ENCODE results near the gene SAMD4A.

The SAMD4A gene

GRCh38 chr14:54746019-54746418 is 179.1 kb downstream of the SAMD4A start:
- Histone ChIP-seq H3K36me3 (ENCODE audit: control insufficient read depth in 1 of 2, insufficient read depth in 2 of 2, low read length in 2 of 2) (peaks cover 4 to 6% of the 10 kb centered on the region in 2 experiments), H4K12ac (ENCODE audit: low read depth, low read length) (no peak overlapping the region), H2BK5ac (ENCODE audit: low read depth, low read length, poor library complexity) (no peak overlapping the region), H4K8ac (ENCODE audit: low read depth, low read length) (no peak overlapping the region), H3K4ac (ENCODE audit: low read depth, low read length) (no peak overlapping the region), H2BK120ac (ENCODE audit: insufficient read depth, low read length, poor library complexity) (no peak overlapping the region), H3K27me3 (ENCODE audit: insufficient read depth, low read length) (no peaks in the 10 kb centered on the region), H3K79me1 (ENCODE audit: low read length) (no peaks in the 10 kb centered on the region), H2BK12ac (ENCODE audit: low read length) (no peak overlapping the region), H3K18ac (ENCODE audit: low read length) (no peak overlapping the region), H4K91ac (ENCODE audit: low read depth, low read length) (no peak overlapping the region), H3K14ac (ENCODE audit: low read length) (no peak overlapping the region), H3K27ac (ENCODE audit: low read depth, low read length) (no peak overlapping the region), H3K4me2 (ENCODE audit: low read length) (no peak overlapping the region), H3K23ac (ENCODE audit: low read length) (no peak overlapping the region), H3K4me3 (ENCODE audit: low read depth, low read length) (no peak overlapping the region), H3K9me3 (ENCODE audit: insufficient read depth, low read depth, low read length) (no peaks in the 10 kb centered on the region), H3K9ac (ENCODE audit: low read length) (no peak overlapping the region), H2AFZ (ENCODE audit: insufficient read depth, low read length, poor library complexity) (no peak overlapping the region), H3K79me2 (ENCODE audit: control insufficient read depth, insufficient read depth, low read length, poor library complexity) (no peaks in the 10 kb centered on the region), H3K4me1 (ENCODE audit: control insufficient read depth in 1 of 2, insufficient read depth in 2 of 2, low read length in 2 of 2) (peaks cover 0 to 2% of the 10 kb centered on the region in 2 experiments), H2AK5ac (ENCODE audit: low read length) (no peak overlapping the region)
- DNase-seq = no peak
- no CpG with 5 or more reads among the region's 3 CpGs for WGBS (ENCODE audit: extremely low coverage, insufficient coverage, insufficient read length)

GRCh38 chr14:54747616-54748015 is 180.7 kb downstream of the SAMD4A start:
- Histone ChIP-seq H3K9ac (ENCODE audit: low read length) (no peak overlapping the region), H2AK5ac (ENCODE audit: low read length) (no peak overlapping the region), H4K8ac (ENCODE audit: low read depth, low read length) (no peak overlapping the region), H3K79me2 (ENCODE audit: control insufficient read depth, insufficient read depth, low read length, poor library complexity) (no peaks in the 10 kb centered on the region), H3K27ac (ENCODE audit: low read depth, low read length) (no peak overlapping the region), H3K79me1 (ENCODE audit: low read length) (no peaks in the 10 kb centered on the region), H3K23ac (ENCODE audit: low read length) (no peak overlapping the region), H3K4me1 (ENCODE audit: control insufficient read depth in 1 of 2, insufficient read depth in 2 of 2, low read length in 2 of 2) (no peaks in the 10 kb centered on the region), H4K12ac (ENCODE audit: low read depth, low read length) (no peak overlapping the region), H3K14ac (ENCODE audit: low read length) (no peak overlapping the region), H3K36me3 (ENCODE audit: control insufficient read depth in 1 of 2, insufficient read depth in 2 of 2, low read length in 2 of 2) (peaks cover 9 to 15% of the 10 kb centered on the region in 2 experiments), H2BK5ac (ENCODE audit: low read depth, low read length, poor library complexity) (no peak overlapping the region), H3K4ac (ENCODE audit: low read depth, low read length) (no peak overlapping the region), H3K18ac (ENCODE audit: low read length) (no peak overlapping the region), H2BK120ac (ENCODE audit: insufficient read depth, low read length, poor library complexity) (no peak overlapping the region), H2AFZ (ENCODE audit: insufficient read depth, low read length, poor library complexity) (no peak overlapping the region), H3K4me2 (ENCODE audit: low read length) (no peak overlapping the region), H3K4me3 (ENCODE audit: low read depth, low read length) (no peak overlapping the region), H3K9me3 (ENCODE audit: insufficient read depth, low read depth, low read length) (no peaks in the 10 kb centered on the region), H4K91ac (ENCODE audit: low read depth, low read length) (no peak overlapping the region), H3K27me3 (ENCODE audit: insufficient read depth, low read length) (no peaks in the 10 kb centered on the region), H2BK12ac (ENCODE audit: low read length) (no peak overlapping the region)
- no peak for DNase-seq
- no CpG with 5 or more reads among the region's 1 CpG for WGBS (ENCODE audit: extremely low coverage, insufficient coverage, insufficient read length)

DNA sequence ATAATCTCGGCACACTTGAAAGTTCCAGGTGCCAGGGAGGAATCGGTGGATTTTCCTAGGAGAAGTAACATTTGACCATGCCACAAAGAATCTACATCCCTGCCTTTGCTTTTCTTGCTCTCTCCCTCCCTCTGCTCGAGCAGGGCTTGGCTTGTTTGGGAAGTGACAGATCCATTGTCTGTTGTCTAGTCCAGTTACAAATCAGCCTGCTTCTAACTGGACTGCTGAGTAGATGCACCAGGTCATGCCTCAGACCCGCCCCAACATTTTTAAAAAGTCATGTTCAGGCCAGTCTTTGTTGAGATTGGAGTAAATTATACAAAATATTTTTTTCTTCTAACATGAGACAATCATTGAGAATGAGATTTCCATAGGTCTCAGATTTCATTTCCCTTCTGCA is 182.3 kb downstream of the SAMD4A start:
- H3K4me2 ChIP-seq (ENCODE audit: low read length) = no peak overlapping the region
- no peak overlapping the region for H2AK5ac ChIP-seq (ENCODE audit: low read length)
- H3K27ac ChIP-seq (ENCODE audit: low read depth, low read length) = no peak overlapping the region
- no peak for DNase-seq
- H4K91ac ChIP-seq (ENCODE audit: low read depth, low read length) = no peak overlapping the region
- no peak overlapping the region for H3K4me3 ChIP-seq (ENCODE audit: low read depth, low read length)
- H3K23ac ChIP-seq (ENCODE audit: low read length) = no peak overlapping the region
- H2BK12ac ChIP-seq (ENCODE audit: low read length) = no peak overlapping the region
- H2AFZ ChIP-seq (ENCODE audit: insufficient read depth, low read length, poor library complexity) = no peak overlapping the region
- no CpG with 5 or more reads among the region's 4 CpGs for WGBS (ENCODE audit: extremely low coverage, insufficient coverage, insufficient read length)
- H3K36me3 ChIP-seq (ENCODE audit: control insufficient read depth in 1 of 2, insufficient read depth in 2 of 2, low read length in 2 of 2) = peaks cover 11 to 18% of the 10 kb centered on the region in 2 experiments
- no peaks in the 10 kb centered on the region for H3K79me1 ChIP-seq (ENCODE audit: low read length)
- no peak overlapping the region for H3K18ac ChIP-seq (ENCODE audit: low read length)
- H3K9ac ChIP-seq (ENCODE audit: low read length) = no peak overlapping the region
- no peak overlapping the region for H3K14ac ChIP-seq (ENCODE audit: low read length)
- no peak overlapping the region for H2BK120ac ChIP-seq (ENCODE audit: insufficient read depth, low read length, poor library complexity)
- H2BK5ac ChIP-seq (ENCODE audit: low read depth, low read length, poor library complexity) = no peak overlapping the region
- H3K79me2 ChIP-seq (ENCODE audit: control insufficient read depth, insufficient read depth, low read length, poor library complexity) = no peaks in the 10 kb centered on the region
- no peak overlapping the region for H4K12ac ChIP-seq (ENCODE audit: low read depth, low read length)
- H3K4ac ChIP-seq (ENCODE audit: low read depth, low read length) = no peak overlapping the region
- no peaks in the 10 kb centered on the region for H3K4me1 ChIP-seq (ENCODE audit: control insufficient read depth in 1 of 2, insufficient read depth in 2 of 2, low read length in 2 of 2)
- H3K27me3 ChIP-seq (ENCODE audit: insufficient read depth, low read length) = no peaks in the 10 kb centered on the region
- H3K9me3 ChIP-seq (ENCODE audit: insufficient read depth, low read depth, low read length) = no peaks in the 10 kb centered on the region
- H4K8ac ChIP-seq (ENCODE audit: low read depth, low read length) = no peak overlapping the region

DNA sequence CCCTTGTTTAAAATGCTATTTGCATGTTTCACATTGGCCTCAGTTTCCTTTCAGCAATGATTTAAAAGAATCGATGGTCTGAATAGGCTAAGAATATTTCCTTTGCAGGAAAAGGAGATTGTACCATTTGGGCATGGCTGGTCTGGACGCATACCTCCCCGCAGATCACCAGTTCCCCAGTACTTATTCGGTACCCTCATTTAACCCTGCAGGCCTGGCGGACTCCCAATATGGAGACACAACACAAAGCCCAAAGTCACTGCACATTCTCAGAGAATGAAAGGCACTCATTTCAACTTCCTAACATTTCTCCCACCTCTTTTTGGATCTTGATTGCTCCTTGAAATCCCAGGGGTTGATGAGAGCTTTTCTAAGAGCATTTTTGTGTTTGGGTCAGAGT is 182.8 kb downstream of the SAMD4A start:
- WGBS (ENCODE audit: extremely low coverage, insufficient coverage, insufficient read length) = no CpG with 5 or more reads among the region's 5 CpGs
- H3K18ac ChIP-seq (ENCODE audit: low read length) = no peak overlapping the region
- no peak overlapping the region for H4K12ac ChIP-seq (ENCODE audit: low read depth, low read length)

More for the DNA sequence above, 182.8 kb downstream of the SAMD4A start:
- no peaks in the 10 kb centered on the region for H3K79me1 ChIP-seq (ENCODE audit: low read length)
- no peak overlapping the region for H2AFZ ChIP-seq (ENCODE audit: insufficient read depth, low read length, poor library complexity)
- no peak overlapping the region for H3K4ac ChIP-seq (ENCODE audit: low read depth, low read length)
- no peak overlapping the region for H2BK12ac ChIP-seq (ENCODE audit: low read length)
- DNase-seq = no peak
- H3K14ac ChIP-seq (ENCODE audit: low read length) = no peak overlapping the region
- no peaks in the 10 kb centered on the region for H3K79me2 ChIP-seq (ENCODE audit: control insufficient read depth, insufficient read depth, low read length, poor library complexity)
- H4K91ac ChIP-seq (ENCODE audit: low read depth, low read length) = no peak overlapping the region
- no peak overlapping the region for H4K8ac ChIP-seq (ENCODE audit: low read depth, low read length)
- H3K4me2 ChIP-seq (ENCODE audit: low read length) = no peak overlapping the region
- no peaks in the 10 kb centered on the region for H3K4me1 ChIP-seq (ENCODE audit: control insufficient read depth in 1 of 2, insufficient read depth in 2 of 2, low read length in 2 of 2)
- H2BK120ac ChIP-seq (ENCODE audit: insufficient read depth, low read length, poor library complexity) = no peak overlapping the region
- no peak overlapping the region for H3K4me3 ChIP-seq (ENCODE audit: low read depth, low read length)
- peaks cover 14 to 23% of the 10 kb centered on the region in 2 experiments for H3K36me3 ChIP-seq (ENCODE audit: control insufficient read depth in 1 of 2, insufficient read depth in 2 of 2, low read length in 2 of 2)
- no peak overlapping the region for H3K9ac ChIP-seq (ENCODE audit: low read length)
- no peaks in the 10 kb centered on the region for H3K27me3 ChIP-seq (ENCODE audit: insufficient read depth, low read length)
- no peaks in the 10 kb centered on the region for H3K9me3 ChIP-seq (ENCODE audit: insufficient read depth, low read depth, low read length)
- H3K27ac ChIP-seq (ENCODE audit: low read depth, low read length) = no peak overlapping the region
- no peak overlapping the region for H2AK5ac ChIP-seq (ENCODE audit: low read length)
- H2BK5ac ChIP-seq (ENCODE audit: low read depth, low read length, poor library complexity) = no peak overlapping the region
- H3K23ac ChIP-seq (ENCODE audit: low read length) = no peak overlapping the region
